Measurements from ENCODE around the gene DPAGT1. TPM values are rescaled to one million over a fixed set of nuclear protein-coding genes. Genes with fewer than 3 reads are reported as not detected.

Gene DPAGT1
- polyA plus RNA-seq, 3 donors = 37.0 to 54.2 (median 39.7) TPM

- H3K27ac ChIP-seq (ENCODE audit: low read depth in 1 of 2, low read length in 2 of 2) = peak overlapping the region in 1 of 2 donors; percentile 38
- H3K4me2 ChIP-seq (replicated peaks; ENCODE audit: extremely low read depth, low read length, poor library complexity, severe bottlenecking) = no peak overlapping the region
- H3K27me3 ChIP-seq (ENCODE audit: control insufficient read depth in 2 of 2, insufficient read depth in 2 of 2, low read length in 2 of 2) = no peaks in the 10 kb centered on the region
- no peaks in the 10 kb centered on the region for H3K9me3 ChIP-seq (replicated peaks in 1 of 2; ENCODE audit: control insufficient read depth in 1 of 2, insufficient read depth in 1 of 2, low read length in 2 of 2)
- Mint-ChIP-seq H3K27me3 (ENCODE audit: low read depth in 3 of 3) (peaks cover 0 to 1% (median 0%) of the 10 kb centered on the region in 3 donors), H3K27ac (peak overlapping the region in 3 of 7 donors; percentile 8 to 30 (median 30)), H3K9me3 (no peaks in the 10 kb centered on the region), H3K4me3 (no peak overlapping the region), H3K36me3 (peaks cover 10 to 16% of the 10 kb centered on the region in 2 donors), H3K4me1 (peaks cover 58% of the 10 kb centered on the region)
- H3K79me2 ChIP-seq (ENCODE audit: insufficient read depth, low read length) = peaks cover 59% of the 10 kb centered on the region
- WGBS (ENCODE audit: insufficient coverage) = 92% methylated on average over 8 of the region's 9 CpGs
- TF ChIP-seq CTCF (IDR thresholded peaks at IDR 0.05) = no peak
- H2AFZ ChIP-seq (ENCODE audit: insufficient read depth, low read depth, low read length, poor library complexity, severe bottlenecking) = no peak overlapping the region
- H3K36me3 ChIP-seq (replicated peaks in 1 of 2; ENCODE audit: control insufficient read depth in 1 of 2, insufficient read depth in 2 of 2, low read length in 2 of 2) = peaks cover 0 to 6% of the 10 kb centered on the region in 2 donors
- peaks cover 9% of the 10 kb centered on the region for H4K20me1 ChIP-seq (ENCODE audit: insufficient read depth, low read length)
- H3K4me1 ChIP-seq (ENCODE audit: control insufficient read depth in 1 of 2, insufficient read depth in 2 of 2, low read length in 2 of 2) = peaks cover 47 to 59% of the 10 kb centered on the region in 2 donors
- H3K9ac ChIP-seq (ENCODE audit: insufficient read depth, low read length, poor library complexity, severe bottlenecking) = no peak overlapping the region
- intact Hi-C loops (cut with micrococcal nuclease) = loop anchor here (10.0 kb wide), 1 partner anchor 104 kb away; no protein-coding TSS in a partner anchor
- no peak overlapping the region for H3K4me3 ChIP-seq (replicated peaks in 1 of 3; ENCODE audit: low read depth in 2 of 3, low read length in 3 of 3)
- no peak for DNase-seq
Measured at GRCh38 chr11:119091178-119091577, 10.5 kb downstream of the DPAGT1 start.

GRCh38 chr11:119089319-119089718 is 12.3 kb downstream of the DPAGT1 start:
- Histone ChIP-seq H3K27me3 (ENCODE audit: control insufficient read depth in 2 of 2, insufficient read depth in 2 of 2, low read length in 2 of 2) (no peaks in the 10 kb centered on the region), H3K79me2 (ENCODE audit: insufficient read depth, low read length) (peaks cover 59% of the 10 kb centered on the region), H3K4me2 (replicated peaks; ENCODE audit: extremely low read depth, low read length, poor library complexity, severe bottlenecking) (no peak overlapping the region), H3K4me1 (ENCODE audit: control insufficient read depth in 1 of 2, insufficient read depth in 2 of 2, low read length in 2 of 2) (peaks cover 53 to 69% of the 10 kb centered on the region in 2 donors), H2AFZ (ENCODE audit: insufficient read depth, low read depth, low read length, poor library complexity, severe bottlenecking) (no peak overlapping the region), H3K9ac (ENCODE audit: insufficient read depth, low read length, poor library complexity, severe bottlenecking) (no peak overlapping the region), H3K4me3 (replicated peaks in 1 of 3; ENCODE audit: low read depth in 2 of 3, low read length in 3 of 3) (no peak overlapping the region), H3K36me3 (replicated peaks in 1 of 2; ENCODE audit: control insufficient read depth in 1 of 2, insufficient read depth in 2 of 2, low read length in 2 of 2) (peaks cover 0 to 6% of the 10 kb centered on the region in 2 donors), H3K9me3 (replicated peaks in 1 of 2; ENCODE audit: control insufficient read depth in 1 of 2, insufficient read depth in 1 of 2, low read length in 2 of 2) (no peaks in the 10 kb centered on the region), H3K27ac (ENCODE audit: low read depth in 1 of 2, low read length in 2 of 2) (no peak overlapping the region), H4K20me1 (ENCODE audit: insufficient read depth, low read length) (peaks cover 4% of the 10 kb centered on the region)
- Mint-ChIP-seq H3K27me3 (ENCODE audit: low read depth in 3 of 3) (peaks cover 0 to 3% (median 1%) of the 10 kb centered on the region in 3 donors), H3K9me3 (no peaks in the 10 kb centered on the region), H3K4me3 (no peak overlapping the region), H3K36me3 (peaks cover 10 to 15% of the 10 kb centered on the region in 2 donors), H3K4me1 (peaks cover 65% of the 10 kb centered on the region), H3K27ac (no peak overlapping the region)
- TF ChIP-seq CTCF (IDR thresholded peaks at IDR 0.05) = no peak
- DNase-seq = no peak
- WGBS (ENCODE audit: insufficient coverage) = 100% methylated on average over 1 of the region's 1 CpG
- intact Hi-C loops (cut with micrococcal nuclease) = loop anchor here in 1 of 2 donors (5.0 kb wide), 1 partner anchor 33 kb away; the partner anchor contains the start of gene HINFP

Measured in CD14-positive monocyte (primary cell).